HepG2 (cell line): ENCODE results near the gene TMEM127. TPM values are rescaled to one million over a fixed set of nuclear protein-coding genes. Genes with fewer than 3 reads are reported as not detected.

Source experiments
- ATAC-seq: fragments of 200-7000 bp; cut with Tn5 transposase; 3 replicates; pipeline ENCODE4 v1.9.1; 2020; ENCODE audit warnings: mild to moderate bottlenecking, moderate library complexity
- BruUV-seq: library from RNA; stranded (reverse); fragments of 400-500 nt; replicated peaks from 2 replicates; lab custom pipeline; 2021; lab: Mats Ljungman, UMichigan
- CTCF ChIA-PET: fragments of 300-600 bp; formaldehyde crosslinking; extraction: SDS; loops from one replicate; lab custom pipeline; 2021; ENCODE audit warnings: low total read pairs, inconsistent platforms, low intra/inter-chr PET ratio; lab: Yijun Ruan, JAX
- POLR2A ChIA-PET: fragments of 350-600 bp; sonication (Branson Sonifier 250); formaldehyde crosslinking; loops from one replicate; lab custom pipeline; 2020; ENCODE audit warnings: antibody characterized with exemption, inconsistent platforms; lab: Yijun Ruan, JAX
- DNase-seq: peaks from one replicate; pipeline ENCODE4 v3.0.0-alpha.2; 2015; ENCODE audit warnings: low spot score
- FAIRE-seq: peaks from 3 replicates; lab custom pipeline; 2011; peaks lifted over from hg19 to GRCh38; lab: Jason Lieb, UNC
- H2AFZ ChIP-seq: one replicate; pipeline ENCODE4 v1.6.1; 2011; ENCODE audit warnings: low read length, inconsistent platforms
- H3K27ac ChIP-seq: fragments of 300-600 bp; 3 replicates; pipeline ENCODE4 v1.8.0; 2011; ENCODE audit warnings: mixed run types, mild to moderate bottlenecking, mixed read lengths, low read length, inconsistent platforms; ENCODE audit not compliant: insufficient read depth; ENCODE audit errors: extremely low read length
- H3K27me3 ChIP-seq, 2 experiments: fragments of 200-600 bp in 1 of 2; 2 replicates in 1 of 2; 3 replicates in 1 of 2; pipeline versions ENCODE4 v1.6.0 to v1.8.0; 2011; ENCODE audit warnings: low read length in 2 of 2, mild to moderate bottlenecking in 2 of 2, moderate library complexity in 2 of 2, inconsistent platforms in 1 of 2; ENCODE audit not compliant: insufficient read depth in 2 of 2, control insufficient read depth in 1 of 2
- H3K36me3 ChIP-seq, 2 experiments: fragments of 200-600 bp in 1 of 2; replicated peaks in 1 of 2; 2 replicates in 1 of 2; 3 replicates in 1 of 2; pipeline versions ENCODE4 v1.5.1 to v1.8.0; 2011; ENCODE audit warnings: low read length in 2 of 2, inconsistent platforms in 1 of 2; ENCODE audit not compliant: insufficient read depth in 2 of 2, control insufficient read depth in 1 of 2
- H3K4me1 ChIP-seq: 2 replicates; pipeline ENCODE4 v1.5.1; 2012; ENCODE audit warnings: low read length, inconsistent platforms; ENCODE audit not compliant: insufficient read depth
- H3K4me2 ChIP-seq: 2 replicates; pipeline ENCODE4 v1.6.0; 2011; ENCODE audit warnings: low read depth, low read length, inconsistent platforms
- H3K4me3 ChIP-seq, 3 experiments: fragments of 200-600 bp in 1 of 3; sonication (generic), shearing (Covaris generic) in 1 of 3; replicated peaks in 1 of 3; 2 replicates each; pipeline ENCODE4 v1.5.1; 2011 to 2016; ENCODE audit warnings: low read length in 3 of 3, inconsistent platforms in 2 of 3, low read depth in 2 of 3, mild to moderate bottlenecking in 2 of 3, control low read depth in 1 of 3, mixed read lengths in 1 of 3; ENCODE audit not compliant: insufficient read depth in 1 of 3
- H3K79me2 ChIP-seq: one replicate; pipeline ENCODE4 v1.6.1; 2011; ENCODE audit warnings: low read length, inconsistent platforms; ENCODE audit not compliant: insufficient read depth
- H3K9ac ChIP-seq: 2 replicates; pipeline ENCODE4 v1.6.0; 2011; ENCODE audit warnings: mild to moderate bottlenecking, low read depth, low read length, inconsistent platforms; ENCODE audit not compliant: insufficient read depth
- H3K9me3 ChIP-seq: 2 replicates; pipeline ENCODE4 v1.5.1; 2012; ENCODE audit warnings: mild to moderate bottlenecking, low read length
- H4K20me1 ChIP-seq: 2 replicates; pipeline ENCODE4 v1.6.0; 2011; ENCODE audit warnings: inconsistent platforms, mild to moderate bottlenecking, low read length, moderate library complexity; ENCODE audit not compliant: insufficient read depth
- ARNTL ChIP-seq: sonication (generic); formaldehyde crosslinking; IDR thresholded peaks from 2 replicates; pipeline ENCODE4 v1.4.0; 2020; ENCODE audit warnings: mild to moderate bottlenecking, missing genetic modification reagents
- CTCF ChIP-seq: sonication (generic); formaldehyde crosslinking; IDR thresholded peaks from 2 replicates; pipeline ENCODE4 v1.5.0; 2020; ENCODE audit warnings: mild to moderate bottlenecking, missing genetic modification reagents, moderate library complexity
- FOSL2 ChIP-seq: sonication (generic); formaldehyde crosslinking; IDR thresholded peaks from 2 replicates; pipeline ENCODE4 v1.4.0; 2020; ENCODE audit warnings: missing genetic modification reagents
- FOXK1 ChIP-seq: sonication (generic); formaldehyde crosslinking; IDR thresholded peaks from 2 replicates; pipeline ENCODE4 v1.4.0; 2020; ENCODE audit warnings: low read depth, missing genetic modification reagents, borderline replicate concordance
- HDAC1 ChIP-seq: sonication (generic); formaldehyde crosslinking; IDR thresholded peaks from 2 replicates; pipeline ENCODE4 v1.5.1; 2020; ENCODE audit warnings: mild to moderate bottlenecking, missing genetic modification reagents
- HNF4A ChIP-seq: sonication (generic); formaldehyde crosslinking; IDR thresholded peaks from 2 replicates; pipeline ENCODE4 v1.4.0; 2020; ENCODE audit warnings: missing genetic modification reagents
- PATZ1 ChIP-seq: sonication (generic); formaldehyde crosslinking; IDR thresholded peaks from 2 replicates; pipeline ENCODE4 v1.4.0; 2020; ENCODE audit warnings: missing genetic modification reagents
- SOX5 ChIP-seq: IDR thresholded peaks from 2 replicates; pipeline ENCODE4 v1.6.1; 2016; ENCODE audit warnings: borderline replicate concordance
- TGIF2 ChIP-seq: IDR thresholded peaks from 2 replicates; pipeline ENCODE4 v1.6.1; 2016; ENCODE audit warnings: control low read depth, missing compliant biosample characterization
- YEATS2 ChIP-seq: sonication (generic); formaldehyde crosslinking; IDR thresholded peaks from 2 replicates; pipeline ENCODE4 v1.4.0; 2020; ENCODE audit warnings: missing genetic modification reagents, borderline replicate concordance
- ZBED4 ChIP-seq: sonication (generic); formaldehyde crosslinking; IDR thresholded peaks from 2 replicates; pipeline ENCODE4 v1.4.0; 2020; ENCODE audit warnings: missing genetic modification reagents, borderline replicate concordance
- ZMAT5 ChIP-seq: sonication (generic); formaldehyde crosslinking; IDR thresholded peaks from 2 replicates; pipeline ENCODE4 v1.5.0; 2020; ENCODE audit warnings: mild to moderate bottlenecking, low read depth, missing genetic modification reagents, borderline replicate concordance
- ZNF546 ChIP-seq: sonication (generic); formaldehyde crosslinking; conservative IDR thresholded peaks from 2 replicates; pipeline ENCODE4 v1.8.1; 2023; ENCODE audit warnings: mild to moderate bottlenecking, missing genetic modification reagents
- WGBS: methylation state at CpG from one replicate; pipeline ENCODE4 v1.1.6; 2017; ENCODE audit warnings: low lambda C conversion rate; 5-methylcytosine and 5-hydroxymethylcytosine counted together
- in situ Hi-C: cut with HindIII; loops from 2 replicates; pipeline ENCODE4 v1.10.0; 2017; ENCODE audit warnings: low pct_unique_long_range_greater_than_20kb; ENCODE audit not compliant: extremely low pct_ligation_motif_present
- intact Hi-C: fragments of 100-400 bp; cut with micrococcal nuclease; formaldehyde crosslinking; loops from one replicate; pipeline ENCODE4 v1.10.0; 2022; ENCODE audit not compliant: unreplicated experiment
- polyA plus RNA-seq, 8 experiments: library from polyadenylated mRNA; depleted of rRNA in 3 of 8; stranded (reverse) in 7 of 8; unstranded in 1 of 8; fragments of >200 nt; fragmentation: Illumina TruSeq in 4 of 8; extraction: Trizol in 4 of 8; gene quantifications; 2 replicates each; pipeline versions ENCODE4 v1.2.1 to v1.2.3, GENCODE V29; 2011 to 2016; ENCODE audit warnings: low read depth in 4 of 8, missing spikeins in 1 of 8, mixed read lengths in 1 of 8; ENCODE audit not compliant: insufficient read depth in 1 of 8
- total RNA-seq, 5 experiments: library from RNA; depleted of rRNA; stranded (reverse); fragments of >200 nt; fragmentation: Illumina TruSeq; extraction: Trizol; gene quantifications; 2 replicates each; pipeline ENCODE4 v1.2.3, GENCODE V29; 2016; ENCODE audit warnings: low read depth in 1 of 5

The TMEM127 gene
- total and polyA plus RNA-seq, 2 of the 13 experiments (the other 11 are each of a cell fraction or from before 2014, with no cell fraction given) = 21.5 to 33.9 TPM

GRCh38 chr2:96253006-96253405, 12.8 kb downstream of the TMEM127 start:
- FAIRE-seq (peak; percentile 49), ATAC-seq (peak; percentile 88), DNase-seq (peak; percentile 43)
- Histone ChIP-seq H3K9ac (peak overlapping the region; percentile 29), H3K27ac (peak overlapping the region; percentile 50), H3K4me3 (no peak overlapping the region), H4K20me1 (no peaks in the 10 kb centered on the region), H3K4me2 (no peak overlapping the region), H2AFZ (no peak overlapping the region), H3K9me3 (no peaks in the 10 kb centered on the region), H3K36me3 (peaks cover 25 to 43% of the 10 kb centered on the region in 2 experiments), H3K27me3 (no peaks in the 10 kb centered on the region), H3K4me1 (peaks cover 31% of the 10 kb centered on the region), H3K79me2 (peaks cover 13% of the 10 kb centered on the region)
- intact Hi-C loops (loop anchor here (1.0 to 5.0 kb wide), 2 partner anchors 12 to 254 kb away; partner anchors contain the start of genes NEURL3 and TMEM127), in situ Hi-C loops (no loop called here)
- 18% methylated on average over 4 of the region's 7 CpGs for WGBS
- ChIA-PET CTCF (interaction anchor here (2.4 to 3.2 kb wide), 2 partner anchors 12 to 14 kb away, joined by 16 to 19 read pairs; partner anchors contain the start of genes CIAO1 and TMEM127), POLR2A (interaction anchor here (0.6 to 6.5 kb wide), 5 partner anchors 8 to 44 kb away, joined by 3 to 63 read pairs (median 9); partner anchors contain the start of genes CIAO1, STARD7 and TMEM127)
- no TSS peak for BruUV-seq
- TF ChIP-seq FOSL2 (CRISPR knock-in tag) (0 out of 2 replicates have a peak, but pooled peaks have one; percentile 21), ZBED4 (CRISPR knock-in tag) (no peak), HNF4A (CRISPR knock-in tag) (peak; percentile 80), HDAC1 (CRISPR knock-in tag) (0 out of 2 replicates have a peak, but pooled peaks have one; percentile 26), YEATS2 (CRISPR knock-in tag) (0 out of 2 replicates have a peak, but pooled peaks have one; percentile 24), SOX5 (CRISPR knock-in tag) (0 out of 2 replicates have a peak, but pooled peaks have one; percentile 22), ZNF546 (no peak), TGIF2 (0 out of 2 replicates have a peak, but pooled peaks have one; percentile 55), CTCF (CRISPR knock-in tag) (peak; percentile 81), FOXK1 (CRISPR knock-in tag) (no peak), ZMAT5 (no peak), PATZ1 (CRISPR knock-in tag) (no peak), ARNTL (CRISPR knock-in tag) (peak; percentile 47; the same call in 1 of the 2 replicates)
